SK-N-MC (cell line): ENCODE data around the gene SORBS1.

ENCODE experiments used
- EZH2 ChIP-seq: fragments of 200-600 bp; sonication (generic); IDR thresholded peaks from one replicate; pipeline ENCODE4 v1.6.1; 2017; ENCODE audit warnings: antibody characterized with exemption
- FOXP2 ChIP-seq: optimal IDR thresholded peaks from 2 replicates; pipeline ENCODE3; 2011; ENCODE audit warnings: mild to moderate bottlenecking, moderate library complexity; ENCODE audit not compliant: insufficient read depth; ENCODE audit errors: extremely low read length, control extremely low read depth
- POLR2AphosphoS5 ChIP-seq: IDR thresholded peaks from 2 replicates; pipeline ENCODE4 v1.6.1; 2012; ENCODE audit warnings: mild to moderate bottlenecking, low read depth, low read length, borderline replicate concordance

DNA sequence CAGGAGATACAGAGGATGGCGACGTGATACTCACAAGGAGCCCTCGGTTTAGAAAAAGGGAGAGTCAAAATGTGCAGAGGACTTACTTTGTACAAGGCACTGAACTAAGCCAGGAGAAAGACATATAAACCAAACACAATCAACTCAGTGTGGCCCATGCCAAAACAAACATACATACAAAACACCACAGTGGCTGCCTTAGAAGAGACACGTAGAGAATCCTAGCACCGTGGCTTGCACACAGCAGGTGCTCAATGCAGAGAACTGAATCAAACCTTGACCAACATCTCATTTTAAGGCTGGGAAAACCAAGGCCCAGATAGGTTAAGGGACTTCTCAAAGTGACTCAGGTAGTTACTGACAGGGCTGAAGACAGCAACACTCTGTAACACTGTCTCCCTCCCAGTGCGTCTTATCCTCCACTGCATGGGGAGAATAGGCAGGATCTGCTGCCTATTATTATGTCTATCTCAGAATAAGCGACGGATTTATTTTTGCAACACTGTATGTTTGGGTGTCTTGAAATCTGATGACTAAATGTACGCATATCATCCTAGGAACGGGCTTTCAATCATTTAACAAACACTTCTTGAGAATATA lies 11.0 kb downstream of the SORBS1 start:
- TF ChIP-seq EZH2 (no peak), POLR2AphosphoS5 (no peak), FOXP2 (no peak)
